ENCODE results near the gene BICD2. TPM values are rescaled to one million over a fixed set of nuclear protein-coding genes. Genes with fewer than 3 reads are reported as not detected.
A peak's percentile ranks its signal among the peaks of the same experiment; 100 is the strongest.

Gene BICD2
- total RNA-seq, 1 donor from 2014 or later: 43.7 TPM

GRCh38 chr9:92795000-92795399, 30.4 kb upstream of the BICD2 start:
- Mint-ChIP-seq H3K36me3 (ENCODE audit: unreplicated experiment) (no peaks in the 10 kb centered on the region), H3K27me3 (ENCODE audit: unreplicated experiment) (peaks cover 1% of the 10 kb centered on the region), H3K27ac (ENCODE audit: unreplicated experiment) (no peak overlapping the region), H3K9me3 (ENCODE audit: unreplicated experiment) (peaks cover 6% of the 10 kb centered on the region), H3K4me3 (ENCODE audit: unreplicated experiment) (no peak overlapping the region), H3K4me1 (ENCODE audit: low read depth, unreplicated experiment) (no peaks in the 10 kb centered on the region)
- no peak for DNase-seq
- TF ChIP-seq, protein P1, sequence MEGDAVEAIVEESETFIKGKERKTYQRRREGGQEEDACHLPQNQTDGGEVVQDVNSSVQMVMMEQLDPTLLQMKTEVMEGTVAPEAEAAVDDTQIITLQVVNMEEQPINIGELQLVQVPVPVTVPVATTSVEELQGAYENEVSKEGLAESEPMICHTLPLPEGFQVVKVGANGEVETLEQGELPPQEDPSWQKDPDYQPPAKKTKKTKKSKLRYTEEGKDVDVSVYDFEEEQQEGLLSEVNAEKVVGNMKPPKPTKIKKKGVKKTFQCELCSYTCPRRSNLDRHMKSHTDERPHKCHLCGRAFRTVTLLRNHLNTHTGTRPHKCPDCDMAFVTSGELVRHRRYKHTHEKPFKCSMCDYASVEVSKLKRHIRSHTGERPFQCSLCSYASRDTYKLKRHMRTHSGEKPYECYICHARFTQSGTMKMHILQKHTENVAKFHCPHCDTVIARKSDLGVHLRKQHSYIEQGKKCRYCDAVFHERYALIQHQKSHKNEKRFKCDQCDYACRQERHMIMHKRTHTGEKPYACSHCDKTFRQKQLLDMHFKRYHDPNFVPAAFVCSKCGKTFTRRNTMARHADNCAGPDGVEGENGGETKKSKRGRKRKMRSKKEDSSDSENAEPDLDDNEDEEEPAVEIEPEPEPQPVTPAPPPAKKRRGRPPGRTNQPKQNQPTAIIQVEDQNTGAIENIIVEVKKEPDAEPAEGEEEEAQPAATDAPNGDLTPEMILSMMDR (IDR thresholded peaks at IDR 0.05; ENCODE audit: partially characterized antibody, unreplicated experiment): no peak

DNA sequence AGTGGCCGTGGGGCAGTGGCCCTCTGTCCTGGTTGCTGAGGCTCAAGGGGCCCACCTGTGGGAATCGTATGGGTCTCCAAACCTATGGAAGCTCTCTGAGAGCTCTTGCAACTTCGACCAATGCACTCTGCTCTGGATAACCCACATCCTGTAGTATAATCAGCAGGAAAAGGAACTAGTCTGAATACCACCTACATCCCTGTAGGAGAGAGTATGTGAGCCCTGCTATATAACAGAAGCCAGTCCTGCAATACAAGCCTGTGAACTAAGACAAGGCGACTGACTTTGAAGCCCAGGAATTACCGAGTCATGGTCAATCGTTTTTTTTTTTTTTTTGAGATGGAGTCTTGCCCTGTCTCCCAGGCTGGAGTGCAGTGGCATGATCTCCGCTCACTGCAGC, 29.8 kb upstream of the BICD2 start:
- Mint-ChIP-seq H3K4me1 (ENCODE audit: low read depth, unreplicated experiment) (no peaks in the 10 kb centered on the region), H3K9me3 (ENCODE audit: unreplicated experiment) (peaks cover 6% of the 10 kb centered on the region), H3K27me3 (ENCODE audit: unreplicated experiment) (peaks cover 1% of the 10 kb centered on the region), H3K4me3 (ENCODE audit: unreplicated experiment) (no peak overlapping the region), H3K36me3 (ENCODE audit: unreplicated experiment) (no peaks in the 10 kb centered on the region), H3K27ac (ENCODE audit: unreplicated experiment) (no peak overlapping the region)
- TF ChIP-seq, protein P1 (IDR thresholded peaks at IDR 0.05; ENCODE audit: partially characterized antibody, unreplicated experiment): no peak
- no peak for DNase-seq

DNA sequence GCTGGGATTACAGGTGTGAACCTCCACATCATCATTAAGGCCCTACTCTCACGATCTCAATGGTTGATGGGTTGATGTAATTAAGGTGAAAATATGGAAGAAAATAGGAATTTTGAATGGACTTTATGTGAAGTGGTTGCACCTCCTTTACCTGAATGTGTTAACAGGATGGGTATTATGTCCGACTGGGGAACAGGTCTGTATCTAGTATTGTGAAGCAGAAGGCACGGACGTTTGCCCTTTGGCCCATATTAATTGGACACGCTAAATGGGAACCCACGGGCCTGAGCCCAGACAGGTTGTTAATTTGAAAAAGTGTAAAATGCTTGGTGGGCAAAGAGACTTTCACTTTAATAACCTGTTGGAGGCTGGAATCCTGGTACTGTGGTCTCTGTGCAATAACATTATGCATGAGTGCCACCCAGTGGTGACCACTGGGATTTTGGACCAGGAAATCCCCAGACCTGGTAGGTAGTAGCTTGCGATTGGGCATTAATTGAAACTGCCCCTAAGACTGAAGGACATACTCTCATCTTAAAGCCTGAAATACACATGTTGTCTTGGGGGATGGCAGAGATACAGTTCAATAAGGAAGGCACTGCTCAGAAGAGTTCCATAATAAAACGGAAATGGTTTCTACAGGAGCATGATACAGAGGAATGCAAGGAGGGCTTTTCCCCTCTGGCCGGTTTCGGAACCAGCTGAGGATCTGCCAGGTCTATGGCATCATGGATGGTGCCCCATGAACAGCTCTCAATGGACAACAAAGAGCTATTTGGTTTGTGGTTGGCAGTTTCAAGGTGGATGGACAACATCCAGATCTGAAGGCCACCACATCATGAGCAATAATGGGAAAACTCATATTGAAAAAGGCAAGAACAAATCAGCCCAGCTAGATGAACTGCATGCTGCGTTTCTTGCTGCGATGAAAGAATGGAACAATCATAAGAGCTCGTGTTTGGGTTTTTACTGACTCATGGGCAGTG, 26.2 kb upstream of the BICD2 start:
- Mint-ChIP-seq H3K4me3 (ENCODE audit: unreplicated experiment) (no peak overlapping the region), H3K9me3 (ENCODE audit: unreplicated experiment) (peaks cover 13% of the 10 kb centered on the region), H3K27ac (ENCODE audit: unreplicated experiment) (no peak overlapping the region), H3K27me3 (ENCODE audit: unreplicated experiment) (peaks cover 1% of the 10 kb centered on the region), H3K4me1 (ENCODE audit: low read depth, unreplicated experiment) (no peaks in the 10 kb centered on the region), H3K36me3 (ENCODE audit: unreplicated experiment) (peaks cover 15% of the 10 kb centered on the region)
- peak; percentile 86 for DNase-seq
- TF ChIP-seq, protein P1 (IDR thresholded peaks at IDR 0.05; ENCODE audit: partially characterized antibody, unreplicated experiment): peak; percentile 84

GRCh38 chr9:92786298-92786697, 21.7 kb upstream of the BICD2 start:
- no peak for DNase-seq
- Mint-ChIP-seq H3K27ac (ENCODE audit: unreplicated experiment) (no peak overlapping the region), H3K27me3 (ENCODE audit: unreplicated experiment) (peaks cover 4% of the 10 kb centered on the region), H3K4me1 (ENCODE audit: low read depth, unreplicated experiment) (no peaks in the 10 kb centered on the region), H3K9me3 (ENCODE audit: unreplicated experiment) (peaks cover 12% of the 10 kb centered on the region), H3K36me3 (ENCODE audit: unreplicated experiment) (peaks cover 16% of the 10 kb centered on the region), H3K4me3 (ENCODE audit: unreplicated experiment) (no peak overlapping the region)
- TF ChIP-seq, protein P1 (IDR thresholded peaks at IDR 0.05; ENCODE audit: partially characterized antibody, unreplicated experiment): no peak

DNA sequence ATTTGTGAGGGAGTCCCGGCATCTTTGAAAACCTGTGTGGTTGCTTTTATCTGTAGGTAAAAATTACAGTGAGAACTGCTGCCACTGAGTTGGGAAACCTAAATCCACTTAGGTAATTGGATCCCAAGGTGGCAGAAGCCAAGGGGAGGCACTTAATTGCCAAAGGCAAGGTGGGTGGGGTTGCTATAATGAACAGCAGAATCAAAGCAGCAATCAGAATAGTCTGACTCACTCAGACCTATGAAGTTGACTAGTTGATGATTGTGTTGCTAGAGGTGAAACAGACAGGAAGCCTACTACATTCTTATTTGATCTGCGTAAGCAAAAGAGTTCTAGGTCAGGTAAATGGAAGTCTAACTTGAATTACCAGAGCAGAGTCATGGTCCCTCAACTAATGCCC, 17.3 kb upstream of the BICD2 start:
- TF ChIP-seq, protein P1 (IDR thresholded peaks at IDR 0.05; ENCODE audit: partially characterized antibody, unreplicated experiment): no peak
- no peaks in the 10 kb centered on the region for H3K4me1 Mint-ChIP-seq (ENCODE audit: low read depth, unreplicated experiment)
- H3K9me3 Mint-ChIP-seq (ENCODE audit: unreplicated experiment): peaks cover 3% of the 10 kb centered on the region
- no peak overlapping the region for H3K27ac Mint-ChIP-seq (ENCODE audit: unreplicated experiment)
- H3K36me3 Mint-ChIP-seq (ENCODE audit: unreplicated experiment): peaks cover 12% of the 10 kb centered on the region
- no peak for DNase-seq
- H3K27me3 Mint-ChIP-seq (ENCODE audit: unreplicated experiment): peaks cover 5% of the 10 kb centered on the region
- H3K4me3 Mint-ChIP-seq (ENCODE audit: unreplicated experiment): no peak overlapping the region

Data from glutamatergic neuron (in vitro differentiated cells).